GM19372 (cell line): ENCODE measurements around the gene SMYD3.

Source experiments
- ATAC-seq: cut with Tn5 transposase; IDR thresholded peaks from one replicate; pipeline ENCODE4 v1.9.1; 2021; ENCODE audit warnings: mild to moderate bottlenecking, low read depth, moderate library complexity; ENCODE audit not compliant: unreplicated experiment

The SMYD3 gene

GRCh38 chr1:246232126-246232525 is 275.0 kb downstream of the SMYD3 start:
- ATAC-seq: no peak

DNA sequence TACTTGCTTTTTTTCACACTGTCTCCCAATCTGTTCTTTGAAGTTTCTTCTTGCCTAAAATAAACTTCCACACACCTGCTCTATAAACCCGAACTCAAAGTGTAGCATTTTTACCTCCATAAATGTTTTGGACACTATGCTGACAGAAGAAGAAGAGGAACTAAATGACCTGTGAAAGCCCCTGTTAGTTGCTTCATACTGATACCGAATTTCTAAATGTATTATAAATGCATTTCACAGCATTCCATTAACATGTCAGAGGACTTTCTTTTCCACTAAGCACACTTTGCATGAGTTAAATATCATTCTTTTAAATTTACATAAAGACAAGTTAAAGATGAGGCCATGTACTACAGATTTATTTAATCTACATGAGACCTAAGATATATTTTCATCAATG is 281.0 kb downstream of the SMYD3 start:
- ATAC-seq: no peak

DNA sequence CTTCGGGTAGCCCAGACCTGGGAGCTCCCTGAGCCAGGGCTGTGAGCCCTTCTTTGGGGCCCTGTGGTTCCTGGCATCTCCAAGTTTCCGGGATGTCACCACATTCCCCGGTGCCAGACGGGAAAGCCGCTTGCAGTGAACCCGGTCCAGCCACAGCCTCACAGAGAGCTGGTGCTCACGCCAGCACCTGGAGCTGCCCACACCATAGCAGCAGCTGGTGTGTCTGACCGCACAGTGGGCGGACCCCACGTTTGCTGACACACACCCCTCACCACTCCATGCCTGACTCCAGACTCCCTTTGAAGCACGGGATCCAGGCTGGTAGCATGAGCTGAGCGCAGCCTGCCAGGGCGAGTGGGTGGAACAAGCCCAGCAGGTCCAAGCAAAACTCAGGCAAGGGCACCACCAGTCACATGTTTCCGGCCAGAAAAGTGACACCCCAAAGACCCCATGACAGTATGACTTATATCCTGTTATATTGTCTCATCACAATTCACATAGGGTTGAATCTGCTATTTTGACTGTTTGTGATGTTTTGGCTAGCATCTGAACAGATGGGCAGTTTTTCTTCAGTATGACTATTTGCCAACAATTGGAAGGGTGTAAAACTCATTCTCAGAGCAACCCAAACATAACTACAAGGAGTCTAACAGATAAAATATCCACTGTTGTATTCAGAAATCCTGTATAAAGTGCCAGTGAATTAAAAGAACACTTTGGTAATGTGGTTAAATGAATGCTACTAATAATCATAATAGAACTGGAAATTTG is 285.4 kb downstream of the SMYD3 start:
- no peak for ATAC-seq

DNA sequence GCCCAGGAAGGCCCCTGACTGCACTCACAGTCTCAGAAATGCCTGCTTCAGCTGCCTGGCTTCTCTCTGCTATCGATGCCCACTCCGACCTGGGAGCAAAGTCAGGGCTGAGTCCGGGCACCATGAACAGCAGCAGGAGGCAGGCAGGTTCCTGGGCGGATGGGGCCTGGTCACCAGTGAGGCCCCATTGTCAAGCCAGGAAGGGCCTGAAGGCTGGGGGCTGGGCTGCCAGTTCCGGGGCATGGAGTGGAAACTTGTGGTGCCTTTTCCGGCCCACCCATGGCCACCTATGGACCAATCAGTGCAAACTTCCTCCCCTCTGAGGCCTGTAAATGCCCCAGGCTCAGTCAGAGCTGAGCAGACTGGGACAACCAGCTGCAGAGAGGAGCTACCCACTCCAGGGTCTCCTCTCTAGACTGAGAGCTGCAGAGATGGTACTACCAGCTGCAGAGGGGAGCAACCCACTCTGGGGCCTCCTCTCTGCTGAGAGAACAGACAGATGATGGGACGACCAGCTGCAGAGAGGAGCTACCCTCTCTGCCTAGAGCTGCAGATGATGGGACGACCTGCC is 286.5 kb downstream of the SMYD3 start:
- ATAC-seq: no peak

GRCh38 chr1:246219508-246220030 is 287.5 kb downstream of the SMYD3 start:
- no peak for ATAC-seq

DNA sequence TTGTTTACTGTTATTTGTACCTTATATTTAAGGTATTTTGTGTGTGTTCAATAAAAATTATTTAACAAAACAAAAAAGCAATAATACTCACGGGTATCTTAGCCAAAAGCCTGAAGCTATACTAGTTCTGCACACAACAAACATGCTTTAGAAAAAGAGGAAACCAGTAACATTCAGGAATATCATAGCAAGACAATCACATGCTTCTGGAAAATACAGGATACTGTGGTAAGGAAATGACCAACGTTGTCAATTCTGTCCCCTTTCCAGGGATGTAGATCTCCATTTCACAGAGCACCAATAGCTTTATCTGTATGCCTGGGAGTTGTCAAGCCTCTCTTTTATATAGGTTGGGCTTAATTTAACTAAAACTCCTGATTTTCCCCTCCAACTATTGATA is 288.4 kb downstream of the SMYD3 start:
- no peak for ATAC-seq

GRCh38 chr1:246216906-246217305 is 290.2 kb downstream of the SMYD3 start:
- ATAC-seq: no peak

DNA sequence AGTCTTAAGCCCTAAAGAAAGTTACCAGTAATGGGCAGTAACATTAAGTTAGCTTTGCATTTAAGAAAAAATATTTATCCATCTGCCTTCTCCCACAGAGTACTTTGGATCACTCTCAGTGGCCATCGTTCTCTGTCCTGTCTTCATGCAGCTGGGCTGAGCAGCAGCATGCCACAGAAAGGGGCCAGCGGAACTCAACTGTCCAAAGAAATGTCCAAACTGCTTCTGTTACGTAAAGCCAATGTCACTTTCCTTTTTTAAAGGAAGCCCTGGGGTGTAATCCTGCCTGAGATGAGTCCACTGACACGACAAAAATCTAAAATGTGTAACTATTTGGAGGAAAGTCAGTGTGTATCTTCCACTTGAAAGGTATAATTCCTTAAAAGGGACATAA is 291.6 kb downstream of the SMYD3 start:
- ATAC-seq: no peak

- ATAC-seq: peak; percentile 99
Measured at GRCh38 chr1:246214708-246215509, 292.2 kb downstream of the SMYD3 start.

- no peak for ATAC-seq
Measured at GRCh38 chr1:246213947-246214346, 293.1 kb downstream of the SMYD3 start.

- ATAC-seq: no peak
Measured at GRCh38 chr1:246213502-246213901, 293.6 kb downstream of the SMYD3 start.

- ATAC-seq: no peak
Measured at GRCh38 chr1:246213036-246213435, 294.0 kb downstream of the SMYD3 start.

GRCh38 chr1:246212013-246212412 is 295.1 kb downstream of the SMYD3 start:
- ATAC-seq: no peak

- ATAC-seq: no peak
Measured at GRCh38 chr1:246210756-246211155, 296.3 kb downstream of the SMYD3 start.

DNA sequence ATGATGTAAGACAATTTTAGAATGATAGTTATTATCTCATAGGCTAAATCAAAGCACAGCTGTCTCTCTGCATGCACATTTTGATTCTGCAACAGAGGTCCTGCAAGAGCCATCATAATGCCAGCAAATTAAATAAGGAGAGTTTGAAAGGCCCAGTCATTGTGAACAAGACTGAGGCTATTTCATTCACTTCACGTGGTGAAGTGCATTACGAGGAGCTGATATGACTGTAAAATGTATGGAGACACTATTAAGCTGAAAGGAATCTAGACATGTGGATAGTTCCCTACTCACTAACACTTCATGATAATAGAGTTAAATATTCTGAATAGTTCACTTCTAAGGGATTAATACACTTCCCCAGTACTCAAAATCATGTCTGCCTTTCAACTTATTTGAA is 299.0 kb downstream of the SMYD3 start:
- no peak for ATAC-seq

DNA sequence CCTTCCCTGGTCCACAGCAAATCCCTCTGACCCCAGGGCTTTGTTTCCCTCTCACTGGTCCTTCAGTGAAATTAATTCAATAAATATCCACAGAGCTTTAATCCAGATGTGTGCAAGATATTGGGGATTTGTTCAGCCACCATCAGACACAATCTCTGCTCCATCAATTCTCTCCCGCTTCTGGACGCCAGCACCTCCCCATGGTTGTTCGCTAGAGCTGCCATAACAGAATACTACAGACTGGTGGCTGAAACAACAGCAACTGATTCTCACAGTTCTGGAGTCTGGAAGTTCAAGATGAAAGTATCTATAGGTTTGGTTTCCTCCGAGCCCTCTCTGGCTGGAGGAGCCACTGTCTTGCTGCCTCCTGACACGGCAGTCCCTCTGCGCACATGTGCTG is 303.9 kb downstream of the SMYD3 start:
- no peak for ATAC-seq

- no peak for ATAC-seq
Measured at GRCh38 chr1:246200738-246201137, 306.3 kb downstream of the SMYD3 start.

DNA sequence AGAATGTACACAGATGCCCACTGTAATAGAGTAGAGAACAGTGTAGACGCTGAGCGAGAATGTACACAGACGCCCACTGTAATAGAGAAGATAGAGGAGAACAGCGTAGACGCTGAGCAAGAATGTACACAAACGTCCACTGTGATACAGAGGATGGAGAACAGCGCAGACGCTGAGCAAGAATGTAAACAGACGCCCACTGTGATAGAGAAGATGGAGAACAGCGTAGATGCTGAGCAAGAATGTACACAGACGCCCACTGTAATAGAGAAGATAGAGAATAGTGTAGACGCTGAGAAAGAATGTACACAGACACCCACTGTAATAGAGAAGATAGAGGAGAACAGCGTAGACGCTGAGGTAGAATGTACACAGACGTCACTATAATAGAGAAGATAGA is 306.9 kb downstream of the SMYD3 start:
- ATAC-seq: no peak

GRCh38 chr1:246199086-246199645 is 307.9 kb downstream of the SMYD3 start:
- no peak for ATAC-seq

GRCh38 chr1:246198115-246198816 is 308.8 kb downstream of the SMYD3 start:
- no peak for ATAC-seq
